ENCODE results near the gene EMP2. TPM values are rescaled to one million over a fixed set of nuclear protein-coding genes. Genes with fewer than 3 reads are reported as not detected.

The EMP2 gene
- polyA plus RNA-seq, 2 of the 4 experiments (the other 2 are of a cell fraction): 14.2 to 21.4 TPM

GRCh38 chr16:10520869-10521578, 59.4 kb downstream of the EMP2 start (continued):
- TF ChIP-seq EHF (CRISPR knock-in tag; IDR thresholded peaks at IDR 0.05) (no peak), ESRRA (IDR thresholded peaks at IDR 0.05; ENCODE audit: borderline replicate concordance, low read length) (no peak)

GRCh38 chr16:10519929-10520868, 60.2 kb downstream of the EMP2 start:
- POLR2A ChIA-PET: interaction anchor here (1.4 kb wide), 1 partner anchor 224 kb away, joined by 4 read pairs; the partner anchor contains the start of gene NUBP1
- 0 out of 2 replicates have a peak, but pooled peaks have one; percentile 15 for TF ChIP-seq EHMT2 (IDR thresholded peaks at IDR 0.05; ENCODE audit: low read depth)
- TF ChIP-seq CEBPB (IDR thresholded peaks at IDR 0.05): 0 out of 4 replicates have a peak, but pooled peaks of 1 of the 2 experiments have one; percentile 24
- no peak for TF ChIP-seq BHLHE40 (IDR thresholded peaks at IDR 0.05; ENCODE audit: low read depth, low read length)

GRCh38 chr16:10519297-10519696, 61.1 kb downstream of the EMP2 start:
- Histone ChIP-seq H3K27ac (peak overlapping the region in 1 of 2 experiments; percentile 80; a peak in 1 of 6 replicates), H3K4me1 (peaks cover 14% of the 10 kb centered on the region), H3K4me2 (no peak overlapping the region; the same call in 2 of the 3 replicates), H3K4me3 (no peak overlapping the region), H3K9me3 (no peaks in the 10 kb centered on the region)
- no peak for DNase-seq (ENCODE audit: low read depth in 1 of 2, low spot score in 1 of 2)
- ChIA-PET CTCF (interaction anchor here (1.5 to 8.7 kb wide), 2 partner anchors 10 to 218 kb away, joined by 3 to 57 read pairs; no protein-coding TSS in a partner anchor), POLR2A (no interaction called here)
- no peak for ATAC-seq
- TF ChIP-seq KDM1A (IDR thresholded peaks at IDR 0.05; ENCODE audit: low read depth) (no peak), E2F6 (IDR thresholded peaks at IDR 0.05; ENCODE audit: borderline replicate concordance, low read depth) (no peak), MYC (IDR thresholded peaks at IDR 0.05; ENCODE audit: borderline replicate concordance, low read length) (no peak), FOSB (CRISPR knock-in tag; IDR thresholded peaks at IDR 0.05) (no peak), SMC3 (IDR thresholded peaks at IDR 0.05) (no peak), JUN (IDR thresholded peaks at IDR 0.05) (no peak), HOXB13 (CRISPR knock-in tag; IDR thresholded peaks at IDR 0.05; ENCODE audit: low read depth) (no peak), ZSCAN20 (CRISPR knock-in tag; IDR thresholded peaks at IDR 0.05) (no peak), REST (IDR thresholded peaks at IDR 0.05) (no peak), PBX3 (IDR thresholded peaks at IDR 0.05) (no peak), ATOH8 (CRISPR knock-in tag; IDR thresholded peaks at IDR 0.05; ENCODE audit: low read depth) (no peak), SREBF2 (IDR thresholded peaks at IDR 0.05) (no peak), ESRRA (IDR thresholded peaks at IDR 0.05; ENCODE audit: borderline replicate concordance, low read length) (no peak), FOSL2 (IDR thresholded peaks at IDR 0.05) (no peak), FOSL2 (CRISPR knock-in tag; IDR thresholded peaks at IDR 0.05) (no peak), HES2 (IDR thresholded peaks at IDR 0.05) (no peak)
- FAIRE-seq: no peak
- no CpG with 5 or more reads among the region's 1 CpG for WGBS (ENCODE audit: missing lambda C conversion rate)

More at GRCh38 chr16:10519929-10520868, 60.2 kb downstream of the EMP2 start:
- 50% methylated on average over 10 of the region's 10 CpGs for WGBS (ENCODE audit: missing lambda C conversion rate)
- Histone ChIP-seq H3K4me1 (peaks cover 14% of the 10 kb centered on the region), H3K4me2 (peak overlapping the region; percentile 50), H3K9me3 (no peaks in the 10 kb centered on the region), H3K4me3 (no peak overlapping the region; the same call in 2 of the 3 replicates), H3K27ac (peak overlapping the region; percentile 79 to 80)
- CTCF ChIA-PET: interaction anchor here (0.7 to 8.7 kb wide), 11 partner anchors 10 to 399 kb away, joined by 3 to 57 read pairs (median 4); no protein-coding TSS in a partner anchor
- FAIRE-seq (no peak), ATAC-seq (peak; percentile 70 to 86), DNase-seq (ENCODE audit: low read depth in 1 of 2, low spot score in 1 of 2) (peak; percentile 27 to 70)

Data from A549 (cell line).